IMR-90 (cell line): ENCODE data around the gene OR2F2. TPM values are rescaled to one million over a fixed set of nuclear protein-coding genes. Genes with fewer than 3 reads are reported as not detected.

Experiments
- ATAC-seq: fragments of 200-7000 bp; cut with Tn5 transposase; 2 replicates; pipeline ENCODE4 v1.9.1; 2020; ENCODE audit warnings: low read depth, mild to moderate bottlenecking, moderate library complexity
- BruUV-seq: library from RNA; stranded (reverse); fragments of 400-500 nt; replicated peaks from 2 replicates; lab custom pipeline; 2021; lab: Mats Ljungman, UMichigan
- CTCF ChIA-PET: fragments of 300-600 bp; formaldehyde crosslinking; extraction: SDS; loops from one replicate; lab custom pipeline; 2021; ENCODE audit warnings: antibody characterized with exemption; lab: Yijun Ruan, JAX
- POLR2A ChIA-PET: fragments of 300-600 bp; sonication (Branson Sonifier 250); formaldehyde crosslinking; loops from one replicate; lab custom pipeline; 2022; ENCODE audit warnings: antibody characterized with exemption; ENCODE audit not compliant: unreplicated experiment; lab: Charles Lee
- DNase-seq: peaks from one replicate; pipeline ENCODE4 v3.0.0; 2013
- H2AFZ ChIP-seq: replicated peaks from 2 replicates; pipeline ENCODE3; 2013; ENCODE audit warnings: low read length, mild to moderate bottlenecking; ENCODE audit not compliant: poor library complexity
- H2AK5ac ChIP-seq: 2 replicates; pipeline ENCODE4 v1.6.1; 2013; ENCODE audit warnings: low read depth, low read length, inconsistent platforms
- H2AK9ac ChIP-seq: replicated peaks from 2 replicates; pipeline ENCODE3; 2013; ENCODE audit warnings: mild to moderate bottlenecking, low read depth, low read length, moderate library complexity; ENCODE audit not compliant: poor library complexity
- H2BK120ac ChIP-seq: 2 replicates; pipeline ENCODE4 v1.6.1; 2013; ENCODE audit warnings: low read depth, low read length, inconsistent platforms
- H2BK15ac ChIP-seq: 3 replicates; pipeline ENCODE4 v1.6.1; 2013; ENCODE audit warnings: low read depth, low read length, inconsistent platforms
- H2BK20ac ChIP-seq: 2 replicates; pipeline ENCODE4 v1.6.1; 2013; ENCODE audit warnings: low read depth, mild to moderate bottlenecking, inconsistent platforms, low read length, moderate library complexity
- H2BK5ac ChIP-seq: 2 replicates; pipeline ENCODE4 v1.6.1; 2013; ENCODE audit warnings: mild to moderate bottlenecking, low read depth, low read length, inconsistent platforms; ENCODE audit not compliant: poor library complexity, severe bottlenecking
- H3K14ac ChIP-seq: replicated peaks from 2 replicates; pipeline ENCODE4 v1.6.1; 2013; ENCODE audit warnings: low read depth, low read length, inconsistent platforms
- H3K18ac ChIP-seq: 2 replicates; pipeline ENCODE4 v1.6.1; 2013; ENCODE audit warnings: low read depth, low read length, control low read depth
- H3K23ac ChIP-seq: 2 replicates; pipeline ENCODE4 v1.6.1; 2013; ENCODE audit warnings: low read depth, low read length, inconsistent platforms
- H3K27ac ChIP-seq: 2 replicates; pipeline ENCODE4 v1.5.1; 2013; ENCODE audit warnings: mild to moderate bottlenecking, control low read depth, low read length; ENCODE audit not compliant: insufficient read depth
- H3K27me3 ChIP-seq: 2 replicates; pipeline ENCODE4 v1.6.1; 2013; ENCODE audit warnings: low read length; ENCODE audit not compliant: control insufficient read depth, insufficient read depth
- H3K36me3 ChIP-seq: 2 replicates; pipeline ENCODE4 v1.6.1; 2013; ENCODE audit warnings: low read length, mixed read lengths; ENCODE audit not compliant: control insufficient read depth, insufficient read depth
- H3K4ac ChIP-seq: 2 replicates; pipeline ENCODE4 v1.6.1; 2013; ENCODE audit warnings: low read depth, low read length, inconsistent platforms
- H3K4me1 ChIP-seq: 2 replicates; pipeline ENCODE4 v1.6.1; 2013; ENCODE audit warnings: low read length, mixed read lengths; ENCODE audit not compliant: control insufficient read depth, insufficient read depth
- H3K4me2 ChIP-seq: 2 replicates; pipeline ENCODE4 v1.6.1; 2013; ENCODE audit warnings: low read depth, mild to moderate bottlenecking, control low read depth, low read length, moderate library complexity
- H3K4me3 ChIP-seq: 2 replicates; pipeline ENCODE4 v1.5.1; 2013; ENCODE audit warnings: low read depth, mild to moderate bottlenecking, control low read depth, low read length, moderate library complexity; ENCODE audit not compliant: insufficient read depth
- H3K56ac ChIP-seq: 2 replicates; pipeline ENCODE4 v1.6.1; 2013; ENCODE audit warnings: low read length, inconsistent platforms; ENCODE audit not compliant: insufficient read depth; ENCODE audit errors: extremely low read depth
- H3K79me1 ChIP-seq, 2 experiments: 2 replicates each; pipeline ENCODE4 v1.6.1; 2013; ENCODE audit warnings: low read length in 2 of 2, inconsistent platforms in 1 of 2, low read depth in 1 of 2
- H3K9ac ChIP-seq: 2 replicates; pipeline ENCODE4 v1.6.1; 2013; ENCODE audit warnings: low read depth, low read length, control low read depth
- H3K9me1 ChIP-seq: 2 replicates; pipeline ENCODE4 v1.6.1; 2013; ENCODE audit warnings: low read length, inconsistent platforms; ENCODE audit not compliant: insufficient read depth
- H3K9me3 ChIP-seq: 2 replicates; pipeline ENCODE4 v1.6.1; 2013; ENCODE audit warnings: low read length; ENCODE audit not compliant: control insufficient read depth, insufficient read depth
- H4K20me1 ChIP-seq: 2 replicates; pipeline ENCODE4 v1.6.1; 2013; ENCODE audit warnings: low read length, inconsistent platforms; ENCODE audit not compliant: insufficient read depth
- H4K5ac ChIP-seq: 2 replicates; pipeline ENCODE4 v1.6.1; 2013; ENCODE audit warnings: mild to moderate bottlenecking, low read depth, low read length, control low read depth
- H4K8ac ChIP-seq, 2 experiments: 2 replicates each; pipeline ENCODE4 v1.6.1; 2013; ENCODE audit warnings: low read depth in 2 of 2, low read length in 2 of 2, control low read depth in 1 of 2, inconsistent platforms in 1 of 2
- H4K91ac ChIP-seq: 2 replicates; pipeline ENCODE4 v1.6.1; 2013; ENCODE audit warnings: low read depth, low read length, inconsistent platforms; ENCODE audit not compliant: insufficient read depth
- BHLHE40 ChIP-seq: fragments of 150-350 bp; IDR thresholded peaks from 2 replicates; pipeline ENCODE4 v1.6.1; 2016; ENCODE audit warnings: mild to moderate bottlenecking, low read depth, low read length
- CEBPB ChIP-seq: IDR thresholded peaks from 2 replicates; pipeline ENCODE4 v1.6.1; 2012; ENCODE audit warnings: low read depth, low read length, improper control_type of control experiment
- CHD1 ChIP-seq: IDR thresholded peaks from 2 replicates; pipeline ENCODE4 v1.6.1; 2012; ENCODE audit warnings: low read depth, low read length, improper control_type of control experiment
- CTCF ChIP-seq: conservative IDR thresholded peaks from 2 replicates; pipeline ENCODE4 v1.5.1; 2012; ENCODE audit warnings: mild to moderate bottlenecking, low read depth, low read length, improper control_type of control experiment
- ELK1 ChIP-seq: fragments of 150-350 bp; IDR thresholded peaks from 2 replicates; pipeline ENCODE4 v1.6.1; 2016; ENCODE audit warnings: low read depth, mild to moderate bottlenecking, low read length, moderate library complexity, borderline replicate concordance
- FOS ChIP-seq: fragments of 150-350 bp; IDR thresholded peaks from 2 replicates; pipeline ENCODE4 v1.6.1; 2016; ENCODE audit warnings: low read depth, low read length
- MAFK ChIP-seq: IDR thresholded peaks from 2 replicates; pipeline ENCODE4 v1.6.1; 2012; ENCODE audit warnings: low read depth, low read length, improper control_type of control experiment
- MAZ ChIP-seq: IDR thresholded peaks from 2 replicates; pipeline ENCODE4 v1.6.1; 2012; ENCODE audit warnings: low read depth, mild to moderate bottlenecking, low read length, improper control_type of control experiment, moderate library complexity, borderline replicate concordance
- MXI1 ChIP-seq: IDR thresholded peaks from 2 replicates; pipeline ENCODE4 v1.6.1; 2012; ENCODE audit warnings: low read depth, mild to moderate bottlenecking, low read length, moderate library complexity, borderline replicate concordance
- NFE2L2 ChIP-seq: fragments of 150-350 bp; IDR thresholded peaks from 2 replicates; pipeline ENCODE4 v1.6.1; 2016; ENCODE audit warnings: low read depth, mild to moderate bottlenecking, low read length
- POLR2A ChIP-seq: IDR thresholded peaks from 2 replicates; pipeline ENCODE4 v1.6.1; 2012; ENCODE audit warnings: mild to moderate bottlenecking, low read depth, low read length
- RAD21 ChIP-seq: IDR thresholded peaks from 2 replicates; pipeline ENCODE4 v1.6.1; 2012; ENCODE audit warnings: low read length, improper control_type of control experiment
- RCOR1 ChIP-seq: IDR thresholded peaks from 2 replicates; pipeline ENCODE4 v1.6.1; 2012; ENCODE audit warnings: mild to moderate bottlenecking, low read length, improper control_type of control experiment; ENCODE audit not compliant: insufficient replicate concordance
- RFX5 ChIP-seq: IDR thresholded peaks from 2 replicates; pipeline ENCODE4 v1.8.0; 2012; ENCODE audit warnings: low read depth, mild to moderate bottlenecking, low read length, moderate library complexity
- SMC3 ChIP-seq: fragments of 150-350 bp; IDR thresholded peaks from 2 replicates; pipeline ENCODE4 v1.6.1; 2016; ENCODE audit warnings: low read depth, mild to moderate bottlenecking, antibody characterized with exemption, low read length, moderate library complexity
- USF2 ChIP-seq: fragments of 150-350 bp; IDR thresholded peaks from 2 replicates; pipeline ENCODE4 v1.6.1; 2017; ENCODE audit warnings: mild to moderate bottlenecking, antibody characterized with exemption, low read length, low read depth
- WGBS, 2 experiments: methylation state at CpG; one replicate each; pipeline versions ENCODE4 v1.1.5 to v1.1.7; 2013; ENCODE audit warnings: missing lambda C conversion rate in 2 of 2; ENCODE audit not compliant: insufficient read length in 1 of 2; ENCODE audit errors: extremely low coverage in 2 of 2; 5-methylcytosine and 5-hydroxymethylcytosine counted together
- dilution Hi-C: fragments of 300-500 bp; cut with HindIII; formaldehyde crosslinking; loops from one replicate; pipeline ENCODE4 v1.14.3; 2018; ENCODE audit warnings: low sequenced_read_pairs; ENCODE audit not compliant: unreplicated experiment
- in situ Hi-C: fragments of 300-500 bp; cut with MboI; formaldehyde crosslinking; loops from 3 replicates; pipeline ENCODE4 v1.14.3; 2019; ENCODE audit warnings: low sequenced_read_pairs, inconsistent platforms, mixed read lengths
- intact Hi-C: fragments of 100-400 bp; cut with micrococcal nuclease; formaldehyde crosslinking; loops from 2 replicates; pipeline ENCODE4 v1.10.0; 2022
- polyA plus RNA-seq, 3 experiments: library from polyadenylated mRNA; depleted of rRNA; stranded (reverse); fragments of >200 nt; gene quantifications; 2 replicates each; pipeline ENCODE4 v1.2.3, GENCODE V29; 2012; ENCODE audit warnings: low replicate concordance in 1 of 3
- total RNA-seq: library from RNA; depleted of rRNA; stranded (reverse); fragments of >200 nt; gene quantifications from 2 replicates; pipeline ENCODE4 v1.2.3, GENCODE V29; 2012

The OR2F2 gene
- total and polyA plus RNA-seq, 2 of the 4 experiments (the other 2 are of a cell fraction), result not detected

GRCh38 chr7:143909863-143910262 lies 25.2 kb upstream of the OR2F2 start:
- no TSS peak for BruUV-seq
- H4K20me1 ChIP-seq, result no peaks in the 10 kb centered on the region
- no peak overlapping the region for H3K23ac ChIP-seq
- H3K27ac ChIP-seq, result no peak overlapping the region
- H3K27me3 ChIP-seq, result no peaks in the 10 kb centered on the region
- no peak overlapping the region for H3K18ac ChIP-seq
- no peak overlapping the region for H3K4ac ChIP-seq
- no peaks in the 10 kb centered on the region for H3K36me3 ChIP-seq
- ChIA-PET POLR2A (no interaction called here), CTCF (no interaction called here)
- no peak overlapping the region for H2BK120ac ChIP-seq
- H4K8ac ChIP-seq, result no peak overlapping the region
- ATAC-seq, result peak; percentile 57
- H4K91ac ChIP-seq, result no peak overlapping the region
- dilution Hi-C loops, result no loop called here
- H3K79me1 ChIP-seq, result no peaks in the 10 kb centered on the region
- H3K14ac ChIP-seq, result no peak overlapping the region
- intact Hi-C loops, result no loop called here
- H3K4me1 ChIP-seq, result peaks cover 9% of the 10 kb centered on the region
- in situ Hi-C loops, result no loop called here
- H3K56ac ChIP-seq, result no peak overlapping the region
- DNase-seq, result peak; percentile 8
- H2AK9ac ChIP-seq, result no peak overlapping the region
- peaks cover 3% of the 10 kb centered on the region; the same call in 1 of the 2 replicates for H3K9me1 ChIP-seq
- H2BK20ac ChIP-seq, result no peak overlapping the region
- no CpG with 5 or more reads among the region's 3 CpGs for WGBS, 2 experiments
- H4K5ac ChIP-seq, result no peak overlapping the region
- no peak overlapping the region for H3K9ac ChIP-seq
- no peaks in the 10 kb centered on the region for H3K9me3 ChIP-seq
- no peak overlapping the region for H2AK5ac ChIP-seq
- no peak for TF ChIP-seq CHD1
- TF ChIP-seq FOS, result no peak
- TF ChIP-seq RFX5, result no peak
- TF ChIP-seq USF2, result no peak
- TF ChIP-seq ELK1, result no peak
- no peak for TF ChIP-seq BHLHE40
- no peak for TF ChIP-seq NFE2L2
- no peak for TF ChIP-seq CEBPB
- no peak for TF ChIP-seq POLR2A
- TF ChIP-seq MAZ, result no peak
- no peak for TF ChIP-seq MAFK
- no peak for TF ChIP-seq RAD21
- no peak for TF ChIP-seq CTCF
- no peak for TF ChIP-seq SMC3
- TF ChIP-seq MXI1, result no peak
- no peak for TF ChIP-seq RCOR1
- no peak overlapping the region for H2AFZ ChIP-seq
- H3K4me2 ChIP-seq, result no peak overlapping the region
- no peak overlapping the region for H2BK15ac ChIP-seq
- no peak overlapping the region for H2BK5ac ChIP-seq
- no peak overlapping the region for H3K4me3 ChIP-seq
